DND-41 (cell line): ENCODE results near the gene TMEM214.

Source experiments
- ATAC-seq: fragments of 200-7000 bp; cut with Tn5 transposase; 3 replicates; pipeline ENCODE4 v1.9.1; 2021; ENCODE audit warnings: low read depth; ENCODE audit not compliant: insufficient read depth
- DNase-seq: peaks from one replicate; pipeline ENCODE4 v3.0.0-alpha.2; 2020
- H2AFZ ChIP-seq: 2 replicates; pipeline ENCODE4 v1.6.0; 2012; ENCODE audit warnings: low read depth, low read length
- H3K27ac ChIP-seq: 2 replicates; pipeline ENCODE4 v1.5.1; 2012; ENCODE audit warnings: low read length, inconsistent platforms
- H3K27me3 ChIP-seq: fragments of 200-600 bp; sonication (generic); 2 replicates; pipeline ENCODE4 v1.6.0; 2012; ENCODE audit warnings: low read length, mild to moderate bottlenecking, inconsistent platforms; ENCODE audit not compliant: insufficient read depth, poor library complexity
- H3K36me3 ChIP-seq: 2 replicates; pipeline ENCODE4 v1.5.1; 2012; ENCODE audit warnings: low read length, inconsistent platforms; ENCODE audit not compliant: insufficient read depth
- H3K4me1 ChIP-seq: 2 replicates; pipeline ENCODE4 v1.5.1; 2012; ENCODE audit warnings: mild to moderate bottlenecking, low read length; ENCODE audit not compliant: insufficient read depth
- H3K4me2 ChIP-seq: 2 replicates; pipeline ENCODE4 v1.6.0; 2012; ENCODE audit warnings: mild to moderate bottlenecking, moderate library complexity, low read length, inconsistent platforms; ENCODE audit not compliant: insufficient read depth
- H3K4me3 ChIP-seq, 2 experiments: fragments of 200-600 bp in 1 of 2; shearing (Covaris generic) in 1 of 2; 2 replicates each; pipeline ENCODE4 v1.5.1; 2012 to 2016; ENCODE audit warnings: inconsistent platforms in 2 of 2, low read length in 2 of 2, mild to moderate bottlenecking in 2 of 2, low read depth in 1 of 2, moderate library complexity in 1 of 2
- H3K79me2 ChIP-seq: 2 replicates; pipeline ENCODE4 v1.6.0; 2012; ENCODE audit warnings: low read length, inconsistent platforms; ENCODE audit not compliant: insufficient read depth
- H3K9ac ChIP-seq: 2 replicates; pipeline ENCODE4 v1.6.0; 2012; ENCODE audit warnings: low read depth, mild to moderate bottlenecking, inconsistent platforms, low read length, moderate library complexity
- H3K9me3 ChIP-seq: 2 replicates; pipeline ENCODE4 v1.5.1; 2012; ENCODE audit warnings: low read length, moderate library complexity, mild to moderate bottlenecking, inconsistent platforms; ENCODE audit not compliant: insufficient read depth, severe bottlenecking
- H4K20me1 ChIP-seq: 2 replicates; pipeline ENCODE4 v1.6.0; 2012; ENCODE audit warnings: low read length; ENCODE audit not compliant: insufficient read depth
- EZH2 ChIP-seq: IDR thresholded peaks from 3 replicates; pipeline ENCODE4 v1.6.1; 2012; ENCODE audit warnings: borderline replicate concordance, low read depth, mild to moderate bottlenecking, moderate library complexity, low read length, inconsistent platforms; ENCODE audit not compliant: severe bottlenecking
- TF ChIP-seq, protein P1 (sequence below): IDR thresholded peaks from 2 replicates; pipeline ENCODE4 v1.5.1; 2012; ENCODE audit warnings: borderline replicate concordance, low read length, moderate library complexity, mild to moderate bottlenecking; ENCODE audit not compliant: poor library complexity, severe bottlenecking; ENCODE audit errors: extremely low read depth

Gene TMEM214

DNA sequence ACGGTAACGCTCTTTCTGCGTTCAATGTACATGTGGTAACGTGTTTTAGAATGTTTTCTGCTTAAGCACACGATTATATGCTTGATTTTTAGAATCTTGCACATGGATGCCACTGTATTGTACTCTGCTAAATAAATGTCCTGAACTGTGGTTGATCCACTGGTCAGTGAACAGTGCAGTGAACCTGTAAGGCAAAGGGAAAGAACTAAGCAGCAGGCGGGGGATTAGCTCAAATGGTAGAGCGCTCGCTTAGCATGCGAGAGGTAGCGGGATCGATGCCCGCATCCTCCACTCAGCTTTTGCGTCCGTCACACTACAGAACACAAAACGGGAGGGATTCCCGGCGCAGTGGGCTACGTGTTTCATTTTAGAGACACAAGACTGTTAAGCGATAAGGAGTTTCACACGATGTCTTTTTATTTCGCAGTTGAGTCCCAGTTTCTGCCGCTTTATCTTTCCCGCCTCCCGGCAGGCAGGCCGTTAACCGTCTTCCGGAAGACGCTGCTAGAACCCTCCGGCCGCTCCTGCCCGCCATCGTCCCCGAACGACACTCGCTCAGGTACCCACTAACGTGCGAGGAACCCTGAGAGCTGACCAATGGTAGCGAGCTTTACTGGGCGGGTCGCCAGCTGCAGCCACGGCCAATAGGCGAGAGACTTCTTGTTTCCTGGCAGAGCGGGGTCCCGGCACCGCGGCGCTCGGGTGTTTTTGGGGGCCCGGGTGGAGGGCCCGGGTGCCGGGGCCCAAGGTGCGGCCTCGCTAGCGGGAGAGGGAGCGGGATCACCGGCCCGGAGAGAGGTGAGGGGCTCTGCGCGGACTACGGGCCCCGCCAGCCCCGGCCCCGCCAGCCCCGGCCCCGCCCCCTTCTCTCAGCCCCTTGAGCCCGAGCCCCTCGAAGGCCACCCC is 18.5 kb downstream of the TMEM214 start, which contains the start of gene AGBL5:
AGBL5 (plus strand) TSS at position 673 of the 906 bp plus-strand sequence. CDS start 1,291 bp downstream, outside the sequence.
- H3K27ac ChIP-seq, result peak within 1 kb of the TSS; percentile 85
- H3K27me3 ChIP-seq, result no peaks in the 10 kb centered on the region
- no peak for TF ChIP-seq EZH2
- TF ChIP-seq, protein P1, sequence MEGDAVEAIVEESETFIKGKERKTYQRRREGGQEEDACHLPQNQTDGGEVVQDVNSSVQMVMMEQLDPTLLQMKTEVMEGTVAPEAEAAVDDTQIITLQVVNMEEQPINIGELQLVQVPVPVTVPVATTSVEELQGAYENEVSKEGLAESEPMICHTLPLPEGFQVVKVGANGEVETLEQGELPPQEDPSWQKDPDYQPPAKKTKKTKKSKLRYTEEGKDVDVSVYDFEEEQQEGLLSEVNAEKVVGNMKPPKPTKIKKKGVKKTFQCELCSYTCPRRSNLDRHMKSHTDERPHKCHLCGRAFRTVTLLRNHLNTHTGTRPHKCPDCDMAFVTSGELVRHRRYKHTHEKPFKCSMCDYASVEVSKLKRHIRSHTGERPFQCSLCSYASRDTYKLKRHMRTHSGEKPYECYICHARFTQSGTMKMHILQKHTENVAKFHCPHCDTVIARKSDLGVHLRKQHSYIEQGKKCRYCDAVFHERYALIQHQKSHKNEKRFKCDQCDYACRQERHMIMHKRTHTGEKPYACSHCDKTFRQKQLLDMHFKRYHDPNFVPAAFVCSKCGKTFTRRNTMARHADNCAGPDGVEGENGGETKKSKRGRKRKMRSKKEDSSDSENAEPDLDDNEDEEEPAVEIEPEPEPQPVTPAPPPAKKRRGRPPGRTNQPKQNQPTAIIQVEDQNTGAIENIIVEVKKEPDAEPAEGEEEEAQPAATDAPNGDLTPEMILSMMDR, result no peak
- ATAC-seq (peak; percentile 74), DNase-seq (peak; percentile 98)
- H3K4me1 ChIP-seq, result peaks cover 30% of the 10 kb centered on the region
- H2AFZ ChIP-seq, result peak within 1 kb of the TSS; percentile 93
- peak within 1 kb of the TSS; percentile 85 to 93 for H3K4me3 ChIP-seq
- H3K4me2 ChIP-seq, result peak within 1 kb of the TSS; percentile 74
- H4K20me1 ChIP-seq, result no peaks in the 10 kb centered on the region
- peaks cover 35% of the 10 kb centered on the region for H3K36me3 ChIP-seq
- peaks cover 12% of the 10 kb centered on the region for H3K79me2 ChIP-seq
- no peaks in the 10 kb centered on the region for H3K9me3 ChIP-seq
- H3K9ac ChIP-seq, result peak within 1 kb of the TSS; percentile 58

DNA sequence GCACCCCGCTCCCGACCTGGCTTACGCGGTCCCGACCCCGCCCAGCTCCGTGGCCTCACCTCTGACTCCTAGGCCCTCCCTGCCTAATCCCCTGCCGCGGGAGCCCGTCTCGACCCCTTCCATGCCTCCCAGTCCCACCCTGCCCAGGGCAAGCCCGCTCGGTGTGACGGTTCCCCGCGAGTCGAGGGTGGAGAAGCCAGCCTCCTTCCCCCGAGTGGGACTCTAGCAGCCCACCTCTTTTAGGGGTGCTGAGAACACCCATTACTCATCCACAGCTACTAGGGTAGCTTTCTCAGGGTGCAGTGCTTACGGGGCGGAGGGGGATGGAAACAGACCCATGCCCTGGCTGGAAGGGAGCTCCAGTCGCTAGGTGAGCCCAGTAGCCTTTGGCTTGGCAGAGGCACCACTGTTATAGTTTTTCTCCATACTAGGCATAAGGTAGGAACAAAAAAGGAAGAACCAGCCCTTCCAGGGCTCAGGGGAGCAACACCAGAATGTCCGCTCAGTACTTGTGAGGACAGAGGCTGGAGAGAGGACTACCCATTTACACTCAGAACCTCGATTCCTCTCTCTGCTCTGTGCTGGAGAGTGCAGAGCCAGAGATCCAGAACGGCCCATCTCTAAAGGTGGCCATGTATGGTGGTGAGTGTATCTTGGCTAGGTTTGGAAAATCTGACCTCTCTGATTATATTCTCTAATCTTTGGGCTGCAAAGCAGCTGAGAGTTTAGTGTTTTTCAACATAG is 19.3 kb downstream of the TMEM214 start:
- ATAC-seq (no peak), DNase-seq (no peak)
- Histone ChIP-seq H3K4me1 (peaks cover 30% of the 10 kb centered on the region), H3K4me3 (peak overlapping the region; percentile 85 to 93; a peak in 3 of 4 replicates), H3K36me3 (peaks cover 43% of the 10 kb centered on the region), H3K4me2 (peak overlapping the region; percentile 74), H3K9me3 (no peaks in the 10 kb centered on the region), H3K9ac (peak overlapping the region; percentile 58), H2AFZ (peak overlapping the region; percentile 93), H3K79me2 (peaks cover 12% of the 10 kb centered on the region), H4K20me1 (no peaks in the 10 kb centered on the region), H3K27me3 (no peaks in the 10 kb centered on the region), H3K27ac (peak overlapping the region; percentile 74)
- TF ChIP-seq EZH2, result no peak

DNA sequence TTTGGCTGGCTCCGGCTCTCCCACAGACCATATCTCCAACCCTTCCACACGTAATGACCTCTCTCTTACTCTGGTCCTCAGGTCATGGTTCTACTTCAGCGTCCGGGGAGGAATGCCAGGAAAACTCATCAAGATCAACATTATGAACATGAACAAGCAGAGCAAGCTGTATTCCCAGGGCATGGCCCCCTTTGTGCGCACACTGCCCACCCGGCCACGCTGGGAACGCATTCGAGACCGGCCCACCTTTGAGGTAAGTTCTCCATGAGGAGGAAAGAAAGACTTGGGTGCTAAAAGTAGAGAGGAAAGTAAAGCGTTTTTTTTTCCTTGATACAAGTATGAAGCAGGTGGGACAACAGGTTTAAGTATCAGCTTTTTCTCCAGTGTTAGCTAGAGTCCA is 20.6 kb downstream of the TMEM214 start:
- H3K27me3 ChIP-seq, result no peaks in the 10 kb centered on the region
- 0 out of 4 replicates have a peak overlapping the region, but pooled peaks of 1 of the 2 experiments have one; percentile 93 for H3K4me3 ChIP-seq
- H2AFZ ChIP-seq, result no peak overlapping the region
- no peak overlapping the region; the same call in 1 of the 2 replicates for H3K9ac ChIP-seq
- TF ChIP-seq, protein P1, result no peak
- no peak overlapping the region for H3K27ac ChIP-seq
- H3K4me1 ChIP-seq, result peaks cover 30% of the 10 kb centered on the region
- H3K9me3 ChIP-seq, result no peaks in the 10 kb centered on the region
- no peak for DNase-seq
- H3K4me2 ChIP-seq, result peak overlapping the region; percentile 74; the same call in 1 of the 2 replicates
- 0 out of 2 replicates have a peak, but pooled peaks cover 2% of the 10 kb centered on the region for H4K20me1 ChIP-seq
- no peak for ATAC-seq
- H3K79me2 ChIP-seq, result peaks cover 12% of the 10 kb centered on the region
- H3K36me3 ChIP-seq, result peaks cover 55% of the 10 kb centered on the region
